GM18505 (cell line): ENCODE data around the gene ARSB.
A peak's percentile ranks its signal among the peaks of the same experiment; 100 is the strongest.
"Not testable (repeated sequence)": the region's sequence is repeated elsewhere in the genome, so short reads cannot be mapped to it uniquely, and the experiment has no call there.

Experiments
- ATAC-seq: cut with Tn5 transposase; IDR thresholded peaks from one replicate; pipeline ENCODE4 v1.9.1; 2021; ENCODE audit not compliant: unreplicated experiment
- POLR2A ChIP-seq: IDR thresholded peaks from 4 replicates; pipeline ENCODE4 v1.6.1; 2011; ENCODE audit warnings: borderline replicate concordance; ENCODE audit not compliant: insufficient read depth, insufficient read length; ENCODE audit errors: extremely low read depth

ARSB gene

DNA sequence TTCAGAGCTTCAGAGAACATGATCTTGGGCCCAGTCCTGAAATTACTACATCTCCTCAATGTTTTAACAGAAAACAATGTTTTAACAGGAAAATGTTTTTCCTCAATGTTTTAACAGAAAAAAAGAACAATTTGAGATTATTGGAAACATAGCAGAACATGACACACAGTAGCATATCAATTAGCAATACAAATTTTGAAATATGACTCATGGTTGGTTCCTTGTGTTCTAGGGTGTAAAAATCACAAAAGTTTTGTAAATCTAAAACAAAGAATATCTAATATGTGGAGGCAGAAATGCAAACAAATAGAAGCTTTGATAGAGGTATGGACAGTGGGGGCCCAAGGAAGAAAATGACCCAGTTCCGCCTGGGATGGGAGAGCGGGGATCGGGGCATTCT, 22.8 kb upstream of the ARSB start:
- TF ChIP-seq POLR2A = no peak
- no peak for ATAC-seq

DNA sequence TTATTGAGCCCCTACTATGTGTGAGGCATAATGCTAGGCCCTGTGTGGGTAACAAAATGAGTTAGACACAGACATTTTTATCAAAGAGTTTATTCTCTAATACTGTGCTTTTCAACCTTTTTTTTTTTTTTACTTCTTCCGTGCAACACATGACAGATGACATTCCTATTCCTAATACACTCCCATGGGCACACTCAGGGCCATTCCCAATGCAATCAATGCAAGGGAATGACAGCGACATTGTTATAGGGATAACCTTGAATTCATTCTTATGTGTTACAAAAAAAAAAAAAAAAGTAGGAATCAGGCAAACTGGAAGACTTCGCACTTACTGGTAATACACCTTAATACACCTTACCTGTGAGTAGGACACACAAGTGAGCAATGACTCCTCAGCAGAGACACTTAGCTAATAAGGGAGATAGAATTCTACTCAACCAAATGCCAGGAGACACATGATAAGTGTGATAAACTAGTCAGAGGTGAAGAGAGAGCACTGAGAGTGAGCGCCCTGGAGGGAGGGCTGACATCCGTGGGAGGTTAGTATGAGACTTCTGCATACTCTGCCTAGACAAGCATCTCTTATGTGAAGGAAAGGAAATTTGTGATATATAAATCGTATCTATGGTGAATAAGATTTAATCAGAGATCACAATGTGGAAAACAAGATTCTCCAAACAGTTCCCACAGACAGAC, 21.0 kb upstream of the ARSB start:
- TF ChIP-seq POLR2A = no peak
- ATAC-seq = no peak

DNA sequence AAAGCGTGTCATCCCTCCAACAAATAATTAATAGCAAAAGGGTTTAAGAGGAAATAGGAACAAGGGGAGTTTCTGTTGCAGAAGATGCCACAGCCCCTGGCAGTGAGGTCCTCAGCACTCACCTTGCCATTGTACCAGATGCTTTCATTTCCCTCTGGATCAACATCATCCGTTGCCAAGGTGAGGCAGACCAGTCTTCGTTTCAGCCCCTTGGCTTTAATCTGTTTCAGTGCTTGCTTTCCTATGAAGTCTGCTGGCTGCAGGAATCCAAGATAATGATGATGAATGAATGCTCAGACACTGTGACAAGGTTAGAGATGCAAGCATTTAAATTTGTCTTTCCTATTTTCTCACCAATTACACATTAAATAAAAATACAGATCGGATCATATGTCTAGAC, 20.0 kb upstream of the ARSB start:
- ATAC-seq = no peak
- no peak for TF ChIP-seq POLR2A

DNA sequence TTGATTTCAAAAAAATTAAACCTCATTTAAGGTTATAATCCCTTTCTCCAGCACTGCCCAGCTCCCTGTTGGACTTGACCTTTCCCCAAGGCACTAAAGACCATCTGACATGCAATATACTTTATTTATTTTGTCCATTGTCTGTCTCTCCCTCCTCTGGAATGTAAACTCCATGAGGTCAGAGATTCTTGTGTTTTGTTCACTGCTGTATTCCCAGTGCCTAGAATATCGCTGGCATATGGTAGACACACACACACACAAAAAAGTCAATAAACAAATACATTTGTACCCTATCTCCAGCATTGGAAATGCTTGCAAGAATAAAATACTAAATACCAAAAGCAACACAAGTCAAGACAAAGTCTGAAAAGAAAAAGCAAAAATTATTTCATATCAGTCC, 17.3 kb upstream of the ARSB start:
- TF ChIP-seq POLR2A = no peak
- no peak for ATAC-seq

DNA sequence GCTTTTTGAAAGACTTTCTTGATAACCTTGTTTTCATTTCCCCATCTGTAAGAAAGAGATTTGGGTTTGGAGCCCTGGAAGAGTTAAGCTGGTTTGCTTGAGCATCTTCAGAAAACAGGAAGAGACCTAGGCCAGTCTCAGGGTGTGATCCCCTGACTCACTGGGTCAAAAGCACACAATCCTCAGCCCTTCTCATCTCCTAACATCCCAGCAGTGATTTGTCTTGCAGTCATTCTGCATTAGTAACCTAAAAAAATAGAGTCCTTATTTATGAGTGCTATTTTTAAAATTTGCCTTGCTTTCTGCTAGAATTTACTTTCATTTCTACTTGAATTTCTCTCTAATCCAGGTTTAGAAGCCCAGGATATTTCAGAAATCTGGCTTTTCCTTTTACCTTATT, 16.4 kb upstream of the ARSB start:
- ATAC-seq = no peak

DNA sequence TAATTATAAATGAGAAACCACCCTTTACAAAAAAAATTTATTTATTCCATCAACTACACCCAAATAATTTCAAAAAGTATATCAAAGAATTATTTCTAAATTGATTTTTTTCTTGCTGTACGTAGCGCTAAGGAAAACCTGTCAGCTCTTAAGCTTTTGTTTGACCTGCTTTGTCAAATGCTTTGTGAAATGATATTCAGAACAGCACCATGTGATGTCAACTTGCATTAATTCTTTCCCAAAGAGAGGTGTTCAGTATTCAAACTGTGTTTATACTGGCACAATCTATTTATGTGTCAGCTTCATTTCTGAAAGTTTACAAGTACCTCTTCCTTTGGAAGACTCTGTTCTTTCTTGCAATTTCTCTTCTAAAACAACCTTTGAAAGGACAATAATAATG, 12.0 kb upstream of the ARSB start:
- no peak for ATAC-seq
- no peak for TF ChIP-seq POLR2A

More for the DNA sequence above, 16.4 kb upstream of the ARSB start:
- no peak for TF ChIP-seq POLR2A

DNA sequence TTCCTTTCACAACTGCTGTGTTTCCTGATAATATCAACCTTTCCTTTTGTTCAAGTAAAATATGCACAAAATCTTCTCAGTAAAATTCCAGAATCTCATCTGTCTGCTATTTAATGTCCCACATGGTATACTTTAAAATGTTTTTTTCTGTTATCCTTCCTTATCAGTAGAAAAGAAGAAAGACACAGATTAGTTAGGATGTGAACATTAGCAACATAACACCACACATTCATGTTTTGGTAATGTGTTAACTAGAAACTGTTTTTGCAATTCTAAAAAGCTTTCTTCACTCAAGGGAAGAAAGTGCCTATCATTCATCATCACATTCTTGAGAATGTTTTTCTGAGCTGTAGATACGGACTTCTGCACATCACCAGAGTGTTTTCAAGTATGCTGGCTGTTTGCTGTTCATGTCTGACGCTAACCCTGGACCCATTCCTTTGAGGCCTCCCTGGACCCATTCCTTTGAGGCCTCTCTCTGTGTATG, 10.5 kb upstream of the ARSB start:
- no peak for ATAC-seq
- TF ChIP-seq POLR2A = no peak

DNA sequence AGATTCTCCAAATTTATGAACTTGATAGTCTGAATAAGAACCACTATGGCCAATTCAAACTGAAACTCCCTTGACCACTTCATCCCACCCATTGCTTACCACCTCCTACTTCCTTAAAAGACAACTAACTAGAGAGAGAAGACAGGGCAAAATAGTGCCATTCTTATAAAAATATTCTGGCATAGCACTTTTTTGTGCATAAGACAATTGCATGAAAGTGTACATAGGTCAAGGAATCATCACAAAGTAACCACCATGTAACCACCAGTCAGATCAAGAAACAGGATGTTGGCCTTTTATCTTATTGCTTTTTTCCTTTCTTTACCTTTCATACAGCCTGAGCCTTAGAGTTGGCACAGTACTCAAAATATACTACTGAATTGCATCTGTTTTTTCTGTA, 8.1 kb upstream of the ARSB start:
- no peak for TF ChIP-seq POLR2A
- ATAC-seq = no peak

DNA sequence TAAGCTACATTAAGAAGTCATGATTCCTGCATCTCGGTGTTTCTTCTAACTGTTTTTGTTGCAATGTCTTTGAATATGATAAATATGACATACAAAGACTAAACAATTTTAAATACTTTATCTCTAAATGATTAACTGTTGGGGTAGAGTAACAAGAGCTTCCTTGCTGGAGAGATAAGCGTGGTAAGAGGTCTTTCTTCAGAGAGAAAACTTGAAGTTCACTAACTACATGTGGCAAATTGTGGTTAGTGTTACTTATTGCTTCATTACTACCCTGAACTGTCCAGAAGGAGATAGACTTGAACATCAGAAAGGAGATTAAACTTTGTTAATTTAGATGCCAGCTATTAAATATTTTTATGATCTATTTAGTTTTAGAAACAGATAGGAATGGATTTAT, 7.0 kb upstream of the ARSB start:
- TF ChIP-seq POLR2A = no peak
- no peak for ATAC-seq

DNA sequence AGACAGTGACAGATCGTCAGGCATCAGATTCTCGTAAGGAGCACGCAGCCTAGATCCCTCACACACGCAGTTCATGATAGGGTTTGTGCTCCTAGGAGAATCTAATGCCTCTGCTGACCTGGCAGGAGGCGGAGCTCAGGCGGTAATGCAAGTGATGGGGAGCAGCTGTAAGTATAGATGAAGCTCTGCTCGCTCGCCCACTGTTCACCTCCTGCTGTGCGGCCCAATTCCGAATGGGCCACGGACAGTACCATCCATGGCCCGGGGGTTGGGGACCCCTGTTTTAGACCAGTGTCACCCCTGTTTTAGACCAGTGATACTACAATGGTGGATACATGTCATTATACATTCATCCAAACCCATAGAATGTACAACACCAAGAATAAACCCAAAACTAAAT, 4.0 kb upstream of the ARSB start:
- ATAC-seq = no peak
- no peak for TF ChIP-seq POLR2A

DNA sequence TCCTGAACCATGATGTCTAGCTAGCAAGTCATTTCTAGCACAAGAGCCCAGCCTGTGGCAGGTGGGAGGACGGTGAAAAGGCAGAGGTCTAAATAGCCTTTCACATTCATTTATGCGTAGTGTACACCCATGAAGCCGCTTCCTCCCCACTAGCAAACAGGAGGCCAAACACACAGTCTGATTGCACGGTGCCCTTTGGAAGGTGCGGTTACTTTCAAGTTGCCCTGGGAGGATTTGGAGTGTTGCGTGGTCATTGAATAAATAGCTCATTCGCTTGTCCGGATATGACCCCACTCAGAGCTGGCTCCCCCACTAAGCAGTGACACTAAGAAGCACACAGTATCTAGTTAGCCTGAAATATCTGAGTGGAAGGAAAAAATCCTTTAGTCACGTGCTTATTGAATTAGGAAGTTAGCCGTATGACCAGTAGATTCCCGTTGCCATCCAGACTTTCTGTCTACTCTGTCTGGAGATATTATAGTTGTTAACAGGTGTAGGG, 664 bp upstream of the ARSB start:
- ATAC-seq = peak; percentile 40
- TF ChIP-seq POLR2A = peak; percentile 21

DNA sequence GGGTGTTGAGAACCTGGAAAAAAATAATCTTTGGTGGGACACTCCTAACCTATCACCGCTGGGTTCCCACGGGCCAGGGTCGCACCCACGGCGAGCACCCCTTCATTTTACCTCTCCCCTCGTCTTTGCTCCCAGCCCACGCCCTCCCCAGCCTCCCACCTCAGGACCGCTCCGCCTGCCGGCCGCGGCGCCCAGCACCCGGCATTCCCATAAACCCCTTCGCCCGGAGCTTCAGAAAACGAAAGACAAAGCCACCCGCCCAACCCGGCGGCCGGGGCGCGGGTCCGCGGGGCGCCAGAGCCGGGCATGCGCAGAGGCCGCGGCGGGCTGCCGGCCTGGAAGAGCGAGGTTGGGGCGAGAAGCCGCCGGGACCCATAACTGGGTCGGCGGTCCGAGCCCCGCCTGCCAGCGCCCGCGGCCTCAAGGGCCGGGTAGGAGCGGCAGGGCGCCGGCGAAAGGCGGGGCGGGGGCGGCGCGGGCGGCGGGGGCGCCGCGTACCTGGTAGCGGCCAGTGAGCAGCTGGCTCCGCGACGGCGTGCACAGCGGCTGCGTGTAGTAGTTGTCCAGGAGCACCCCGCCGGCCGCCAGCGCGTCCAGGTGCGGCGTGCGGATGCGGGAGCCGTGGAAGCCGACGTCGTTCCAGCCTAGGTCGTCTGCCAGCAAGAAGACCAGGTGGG, 533 bp downstream of the ARSB start:
- ATAC-seq = peak; percentile 55
- peak; percentile 48 for TF ChIP-seq POLR2A

DNA sequence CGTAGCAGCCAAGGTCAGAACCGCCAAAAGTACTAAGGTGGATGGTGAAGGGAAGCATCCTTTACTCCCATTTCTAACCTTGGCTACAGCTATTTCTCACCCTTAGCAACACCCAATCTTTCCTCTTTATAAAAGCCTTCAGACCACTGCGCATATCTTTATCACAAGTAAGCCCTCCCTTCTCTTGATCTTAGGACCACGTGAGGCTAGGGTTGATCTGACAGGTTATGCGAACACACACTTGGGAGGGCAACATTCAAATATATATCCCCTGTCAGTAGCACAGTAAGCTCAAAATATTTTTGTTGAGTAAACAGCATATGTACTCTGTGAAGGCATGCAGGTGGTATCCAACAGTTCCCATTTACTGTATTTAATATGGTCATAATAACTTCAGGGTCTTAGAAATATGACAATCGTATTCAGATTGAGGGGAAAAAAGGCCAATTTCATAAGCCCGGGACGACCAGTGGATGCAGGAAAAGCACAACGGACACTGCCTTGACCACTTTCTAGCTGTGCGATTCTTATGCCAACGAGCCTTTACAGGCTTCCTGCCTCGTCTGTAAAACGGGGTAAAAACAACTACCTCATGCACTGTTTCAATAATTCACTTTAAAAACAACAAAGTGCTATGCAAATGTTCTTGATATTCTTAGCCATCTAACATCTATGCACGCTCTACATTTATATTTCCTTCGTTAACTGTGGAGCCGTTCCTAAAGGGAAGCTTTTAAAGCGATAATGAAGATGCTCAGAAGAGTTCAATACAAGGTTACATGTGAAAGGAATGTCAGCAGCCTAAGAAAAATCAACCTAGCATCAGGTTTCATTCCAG, 1.3 kb downstream of the ARSB start:
- ATAC-seq = no peak
- TF ChIP-seq POLR2A = no peak

DNA sequence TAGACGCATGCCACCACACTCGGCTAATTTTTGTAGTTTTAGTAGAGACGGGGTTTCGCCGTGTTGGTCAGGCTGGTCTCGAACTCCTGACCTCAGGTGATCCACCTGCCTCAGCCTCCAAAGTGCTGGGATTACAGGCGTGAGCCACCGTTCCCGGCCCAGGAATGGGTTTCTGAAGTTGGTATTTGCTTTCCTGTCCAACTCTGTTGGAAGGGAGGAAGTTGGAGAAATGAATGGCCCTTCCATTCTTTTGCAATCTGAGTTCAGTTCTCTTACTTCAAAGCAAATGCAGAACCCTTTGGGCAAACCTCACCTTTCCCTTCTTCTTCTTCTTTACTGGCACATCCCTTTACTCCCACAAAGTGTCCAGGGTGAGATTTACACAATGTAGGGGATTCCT, 1.9 kb downstream of the ARSB start:
- not testable (repeated sequence) for ATAC-seq
